Small intestine (tissue), 7 donors: ENCODE results near the gene PBX4. TPM values are rescaled to one million over a fixed set of nuclear protein-coding genes. Genes with fewer than 3 reads are reported as not detected.

ENCODE experiments used
- DNase-seq, 2 donors: peaks; one replicate each; pipeline versions ENCODE4 v3.0.0 to v3.0.0-alpha.2; 2013
- FAIRE-seq: peaks from 2 replicates; lab custom pipeline; 2012; peaks lifted over from hg19 to GRCh38; lab: Jason Lieb, UNC
- H3K27ac ChIP-seq, 3 donors: one replicate each; pipeline ENCODE4 v1.5.1; 2013; ENCODE audit warnings: low read length in 2 of 3, mild to moderate bottlenecking in 2 of 3, control low read depth in 1 of 3, inconsistent platforms in 1 of 3, low read depth in 1 of 3, moderate library complexity in 1 of 3
- H3K27me3 ChIP-seq, 3 donors: one replicate each; pipeline ENCODE4 v1.6.1; 2013; ENCODE audit warnings: low read length in 3 of 3, inconsistent platforms in 1 of 3; ENCODE audit not compliant: control insufficient read depth in 3 of 3, insufficient read depth in 3 of 3
- H3K36me3 ChIP-seq, 3 donors: one replicate each; pipeline ENCODE4 v1.6.1; 2013; ENCODE audit warnings: low read length in 3 of 3, inconsistent platforms in 1 of 3, low read depth in 1 of 3, mild to moderate bottlenecking in 1 of 3, moderate library complexity in 1 of 3; ENCODE audit not compliant: control insufficient read depth in 3 of 3, insufficient read depth in 2 of 3
- H3K4me1 ChIP-seq, 3 donors: one replicate each; pipeline ENCODE4 v1.6.1; 2013; ENCODE audit warnings: low read length in 2 of 3, inconsistent platforms in 1 of 3, low read depth in 1 of 3, mild to moderate bottlenecking in 1 of 3, moderate library complexity in 1 of 3; ENCODE audit not compliant: control insufficient read depth in 3 of 3, insufficient read depth in 2 of 3
- H3K4me3 ChIP-seq, 3 donors: one replicate each; pipeline ENCODE4 v1.5.1; 2013; ENCODE audit warnings: low read length in 3 of 3, control low read depth in 1 of 3, inconsistent platforms in 1 of 3, low read depth in 1 of 3, mild to moderate bottlenecking in 1 of 3, moderate library complexity in 1 of 3
- H3K9me3 ChIP-seq, 2 donors: one replicate each; pipeline ENCODE4 v1.6.1; 2013; ENCODE audit warnings: low read depth in 1 of 2, low read length in 1 of 2; ENCODE audit not compliant: control insufficient read depth in 2 of 2, insufficient read depth in 1 of 2
- whole genome bisulfite sequencing, 3 donors: extraction: QIAGEN DNeasy Blood & Tissue Kit; methylation state at CpG; one replicate each; pipeline ENCODE4 v1.1.7; 2013; 5-methylcytosine and 5-hydroxymethylcytosine counted together
- polyA plus RNA-seq, 4 donors: library from polyadenylated mRNA; stranded (reverse) in 3 of 4; unstranded in 1 of 4; fragments of 200-250 nt in 3 of 4; fragments of 120-200 nt in 1 of 4; gene quantifications; one replicate each; pipeline versions ENCODE4 v1.2.1 to v1.2.3, GENCODE V29; 2013
- donor health status: healthy with polysubstance abuse.
- donor health status: control.
- donor health status: control.
- donor health status: Bipolar disorder and iron deficiency.
- donor health status: healthy.

PBX4 gene
- polyA plus RNA-seq, 4 donors, result 0.81 to 2.5 (median 1.4) TPM

DNA sequence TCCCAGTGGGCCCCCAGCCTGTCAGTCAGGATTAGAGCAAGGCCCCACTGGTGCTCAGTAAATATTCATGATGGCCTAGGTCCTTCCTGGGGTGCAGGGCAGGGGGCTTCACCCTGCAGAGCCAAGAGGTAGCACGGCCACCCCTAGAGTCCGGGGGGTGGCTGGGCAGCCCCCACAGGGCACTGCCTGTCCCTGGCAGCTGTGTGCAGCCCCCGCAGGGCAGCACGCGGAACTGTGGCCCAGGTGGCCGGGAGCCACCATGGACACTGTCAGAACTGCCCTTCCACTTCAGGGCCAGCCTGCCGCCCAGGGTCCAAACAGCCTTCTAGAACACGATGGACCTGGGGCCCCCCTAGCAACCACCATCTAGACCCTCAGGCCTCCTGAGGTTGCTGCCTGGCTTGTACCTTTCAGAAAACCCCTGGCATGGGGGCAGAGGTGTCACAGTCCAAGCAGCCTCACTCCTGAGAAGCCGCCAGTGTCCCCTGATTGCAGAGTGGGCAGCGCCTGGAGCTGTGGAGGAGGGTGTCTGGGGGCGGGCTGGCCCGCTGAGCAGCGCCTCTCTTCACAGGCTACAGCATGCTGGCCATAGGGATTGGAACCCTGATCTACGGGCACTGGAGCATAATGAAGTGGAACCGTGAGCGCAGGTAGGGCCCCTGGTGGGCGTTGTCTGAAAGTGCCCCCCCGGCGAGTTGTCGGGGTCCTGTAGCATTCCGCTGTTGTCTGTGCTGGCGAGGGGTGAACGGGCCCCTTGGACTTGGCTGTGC, 92.7 kb downstream of the PBX4 start:
- Histone ChIP-seq H3K9me3 (no peaks in the 10 kb centered on the region), H3K4me3 (no peak overlapping the region), H3K27ac (no peak overlapping the region), H3K27me3 (no peaks in the 10 kb centered on the region), H3K36me3 (peaks cover 2 to 64% (median 3%) of the 10 kb centered on the region in 3 donors), H3K4me1 (no peaks in the 10 kb centered on the region)
- FAIRE-seq, result no peak
- WGBS, 3 donors, result 91 to 94% (median 94%) methylated on average over 22 to 23 of the region's 23 CpGs
- DNase-seq, result no peak

DNA sequence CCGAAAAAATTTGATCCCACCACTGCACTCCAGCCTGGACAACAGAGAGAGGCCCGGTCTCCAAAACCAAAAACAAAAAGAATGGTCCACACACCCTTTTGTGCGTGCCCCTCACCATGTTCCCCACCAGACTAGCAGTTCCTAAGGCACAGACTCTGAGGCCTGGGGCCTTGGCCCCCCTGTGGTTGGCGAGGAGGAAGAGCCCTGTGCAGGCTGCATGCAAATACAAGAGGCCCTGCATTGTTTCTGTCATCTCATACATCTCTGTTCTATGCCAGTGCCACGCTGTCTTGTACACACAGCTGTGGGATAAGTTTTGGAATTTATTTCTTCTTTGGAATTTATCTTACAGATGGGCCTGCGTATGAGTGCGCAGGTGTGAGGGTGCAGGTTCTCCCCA, 94.4 kb downstream of the PBX4 start:
- H3K27ac ChIP-seq, result no peak overlapping the region

DNA sequence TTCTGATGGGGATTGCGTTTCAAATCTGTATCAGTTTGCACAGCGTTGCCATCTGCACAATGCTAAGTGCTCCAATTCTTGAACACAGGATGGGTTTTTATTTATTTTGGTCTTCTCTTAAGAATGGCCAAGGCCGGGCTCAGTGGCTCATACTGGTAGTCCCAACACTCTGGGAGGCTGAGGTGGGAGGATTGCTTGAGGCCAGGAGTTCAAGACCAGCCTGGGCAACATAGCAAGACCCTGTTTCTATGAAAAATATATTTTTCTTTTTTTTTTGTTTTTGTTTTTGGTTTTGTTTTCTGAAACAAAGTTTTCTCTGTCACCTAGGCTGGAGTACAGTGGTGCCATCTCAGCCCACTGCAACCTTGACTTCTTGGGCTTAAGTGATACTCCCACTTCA, 95.3 kb downstream of the PBX4 start:
- H3K27me3 ChIP-seq, result no peaks in the 10 kb centered on the region
- 92 to 94% (median 92%) methylated on average over 3 of the region's 3 CpGs for WGBS, 3 donors
- no peaks in the 10 kb centered on the region for H3K4me1 ChIP-seq
- FAIRE-seq (no peak), DNase-seq (no peak)
- peaks cover 3 to 64% (median 6%) of the 10 kb centered on the region in 3 donors for H3K36me3 ChIP-seq
- H3K27ac ChIP-seq, result no peak overlapping the region
- H3K9me3 ChIP-seq, result no peaks in the 10 kb centered on the region
- H3K4me3 ChIP-seq, result no peak overlapping the region

More for the DNA sequence above, 94.4 kb downstream of the PBX4 start:
- Histone ChIP-seq H3K27me3 (no peaks in the 10 kb centered on the region), H3K36me3 (peaks cover 3 to 66% (median 5%) of the 10 kb centered on the region in 3 donors), H3K4me3 (no peak overlapping the region), H3K9me3 (no peaks in the 10 kb centered on the region), H3K4me1 (no peaks in the 10 kb centered on the region)
- 85 to 93% (median 87%) methylated on average over 7 of the region's 7 CpGs for WGBS, 3 donors
- DNase-seq (no peak), FAIRE-seq (no peak)

DNA sequence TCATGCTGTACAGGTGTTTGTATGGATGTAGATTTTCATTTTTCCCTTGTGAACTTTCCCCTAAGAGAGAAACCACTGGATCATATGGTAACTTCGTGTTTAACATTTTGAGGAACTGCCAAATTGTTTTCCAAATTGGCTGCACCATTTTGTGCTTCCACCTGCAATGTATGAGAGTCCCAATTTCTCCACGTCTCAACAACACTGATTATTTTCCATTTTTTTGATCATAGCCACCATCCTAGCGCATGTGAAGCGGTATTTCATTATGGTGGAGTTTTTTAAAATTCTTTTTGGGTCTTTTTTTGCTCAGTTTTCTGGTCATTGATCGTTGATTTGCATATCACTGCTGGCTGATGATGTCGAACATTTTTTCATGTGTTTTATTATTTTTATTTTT, 97.5 kb downstream of the PBX4 start:
- H3K4me3 ChIP-seq, result no peak overlapping the region
- H3K27me3 ChIP-seq, result no peaks in the 10 kb centered on the region
- H3K27ac ChIP-seq, result no peak overlapping the region
- peaks cover 0 to 6% (median 0%) of the 10 kb centered on the region in 3 donors for H3K4me1 ChIP-seq
- FAIRE-seq, result no peak
- H3K9me3 ChIP-seq, result no peaks in the 10 kb centered on the region
- WGBS, 3 donors, result 80 to 85% (median 82%) methylated on average over 6 of the region's 6 CpGs
- no peak for DNase-seq
- H3K36me3 ChIP-seq, result peaks cover 3 to 44% (median 6%) of the 10 kb centered on the region in 3 donors

DNA sequence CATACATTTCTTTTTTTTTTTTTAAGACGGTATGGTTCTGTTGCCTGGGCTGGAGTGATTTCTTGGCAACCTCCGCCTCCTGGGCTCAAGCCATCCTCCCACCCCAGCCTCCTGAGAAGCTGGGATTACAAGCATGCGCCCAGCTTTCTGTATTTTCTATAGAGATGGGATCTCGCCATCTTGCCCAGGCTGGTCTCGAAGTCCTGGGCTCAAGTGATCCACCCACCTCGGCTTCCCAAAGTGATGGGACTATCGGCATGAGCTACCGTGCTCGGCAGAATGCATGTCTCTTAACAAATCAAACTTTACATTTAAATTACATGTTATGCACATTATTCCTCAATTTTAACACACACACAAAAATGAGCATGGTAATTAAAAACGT, 101.3 kb downstream of the PBX4 start:
- H3K4me3 ChIP-seq, result peak overlapping the region in 2 of 3 donors; percentile 80 to 100
- H3K9me3 ChIP-seq, result peaks cover 0 to 20% of the 10 kb centered on the region in 2 donors
- FAIRE-seq (no peak), DNase-seq (no peak)
- 81 to 87% (median 85%) methylated on average over 10 of the region's 10 CpGs for WGBS, 3 donors
- H3K36me3 ChIP-seq, result peaks cover 0 to 20% (median 6%) of the 10 kb centered on the region in 3 donors
- no peak overlapping the region for H3K27ac ChIP-seq
- peaks cover 0 to 10% (median 0%) of the 10 kb centered on the region in 3 donors for H3K27me3 ChIP-seq
- peaks cover 0 to 13% (median 9%) of the 10 kb centered on the region in 3 donors for H3K4me1 ChIP-seq

DNA sequence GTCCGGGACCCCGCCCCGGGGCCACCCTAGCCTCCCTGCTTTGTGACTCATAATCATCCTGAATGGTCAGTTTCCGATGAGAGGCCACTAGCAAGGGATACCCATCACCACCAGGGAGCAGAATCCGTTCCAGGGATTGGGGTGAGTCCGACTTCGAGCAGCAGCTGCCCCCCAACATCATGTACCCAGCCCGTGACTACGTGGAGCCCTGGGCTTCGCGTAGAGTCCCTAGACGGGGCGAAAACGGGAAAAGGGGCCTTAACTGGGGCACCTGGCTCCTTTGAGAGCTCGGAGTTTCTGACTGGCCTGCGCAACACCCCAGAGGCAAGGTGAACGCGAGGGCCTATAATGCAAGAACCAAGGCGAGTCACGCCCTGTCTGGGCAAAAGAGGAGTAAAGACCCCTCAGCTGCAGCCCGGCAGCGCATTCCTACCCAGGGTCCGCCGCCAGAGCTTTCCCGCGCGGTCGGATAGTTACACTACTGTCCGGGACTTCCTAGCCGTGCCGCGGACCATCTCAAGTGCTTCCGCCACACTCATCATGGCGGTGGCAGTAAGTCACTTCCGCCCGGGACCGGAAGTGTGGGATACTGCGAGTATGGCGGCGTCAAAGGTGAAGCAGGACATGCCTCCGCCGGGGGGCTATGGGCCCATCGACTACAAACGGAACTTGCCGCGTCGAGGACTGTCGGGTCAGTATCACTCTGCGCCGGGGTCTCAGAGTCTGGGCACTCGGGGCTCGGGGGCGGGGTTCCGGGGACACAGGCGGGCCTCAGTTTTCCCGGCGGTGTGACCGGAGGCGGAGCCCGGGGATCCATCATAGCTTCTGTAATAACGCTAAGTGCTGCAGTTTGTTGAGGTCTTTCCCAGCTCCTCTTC, 102.6 kb downstream of the PBX4 start, which contains the start of gene NDUFA13:
Gene NDUFA13 (plus strand): TSS at position 584 of the 878 bp plus-strand sequence. CDS start 14 bp downstream, at position 598.
- WGBS, 3 donors, result 2 to 6% (median 4%) methylated on average over 61 of the region's 61 CpGs
- Histone ChIP-seq H3K9me3 (peaks cover 0 to 20% of the 10 kb centered on the region in 2 donors), H3K27me3 (peaks cover 0 to 10% (median 0%) of the 10 kb centered on the region in 3 donors), H3K4me3 (peak within 1 kb of the TSS; percentile 80 to 100 (median 81)), H3K36me3 (peaks cover 0 to 15% (median 4%) of the 10 kb centered on the region in 3 donors), H3K27ac (peak within 1 kb of the TSS; percentile 24 to 92 (median 60)), H3K4me1 (peaks cover 0 to 13% (median 9%) of the 10 kb centered on the region in 3 donors)
- DNase-seq, result peak; percentile 92 to 98
- FAIRE-seq, result no peak

DNA sequence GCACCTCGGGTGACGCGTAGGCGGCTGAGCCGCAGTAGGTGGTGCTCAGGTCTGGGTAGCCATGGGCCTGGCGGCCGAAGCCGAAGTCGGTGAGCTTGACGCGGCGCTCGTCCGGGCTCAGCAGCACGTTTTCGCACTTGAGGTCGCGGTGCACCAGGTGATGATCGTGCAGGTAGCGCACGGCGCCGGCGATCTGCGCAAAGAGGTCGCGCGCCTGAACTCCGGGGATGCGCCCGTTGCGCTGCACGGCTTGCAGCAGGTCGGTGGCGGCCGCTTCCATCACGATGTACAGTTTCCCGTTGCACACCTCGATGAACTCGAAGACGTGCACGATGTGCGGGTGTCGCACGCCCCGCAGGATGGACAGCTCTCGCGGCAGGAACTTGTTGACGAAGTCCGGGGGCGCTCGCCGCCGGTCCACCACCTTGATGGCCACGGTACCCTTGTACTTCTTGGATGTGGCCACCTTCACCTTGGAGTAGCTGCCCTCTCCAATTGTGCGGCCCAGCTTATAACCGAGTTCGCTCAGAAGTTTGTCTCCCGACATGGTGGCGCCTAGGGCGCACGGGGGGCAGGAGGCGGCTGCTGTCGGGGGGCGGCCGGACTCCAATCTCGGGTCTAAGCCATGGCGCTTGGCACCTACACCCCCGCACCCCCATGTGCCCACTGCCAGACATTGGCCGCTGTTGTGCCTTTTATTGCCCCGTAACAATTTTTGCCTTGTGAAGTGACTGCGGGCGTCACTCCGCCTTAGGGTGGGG, 103.4 kb downstream of the PBX4 start, which contains the start of gene TSSK6:
Gene TSSK6 (minus strand): TSS at position 668 of the 761 bp plus-strand sequence. CDS start 121 bp downstream, at position 547.
- no peak for FAIRE-seq
- H3K36me3 ChIP-seq, result peaks cover 0 to 12% (median 4%) of the 10 kb centered on the region in 3 donors
- H3K4me1 ChIP-seq, result peaks cover 0 to 13% (median 9%) of the 10 kb centered on the region in 3 donors
- WGBS, 3 donors, result 86 to 92% (median 92%) methylated on average over 73 to 74 of the region's 74 CpGs
- H3K4me3 ChIP-seq, result peak within 1 kb of the TSS; percentile 80 to 100 (median 81)
- peak within 1 kb of the TSS; percentile 24 to 92 (median 60) for H3K27ac ChIP-seq
- H3K27me3 ChIP-seq, result peaks cover 0 to 10% (median 0%) of the 10 kb centered on the region in 3 donors
- peaks cover 0 to 20% of the 10 kb centered on the region in 2 donors for H3K9me3 ChIP-seq
- no peak for DNase-seq
